Ishikawa (cell line): ENCODE results near the gene RBMS3.
A peak's percentile ranks its signal among the peaks of the same experiment; 100 is the strongest.

Source experiments
- CEBPB ChIP-seq: IDR thresholded peaks from 2 replicates; pipeline ENCODE4 v1.6.1; 2012
- CREB1 ChIP-seq: IDR thresholded peaks from 2 replicates; pipeline ENCODE4 v1.6.1; 2012; ENCODE audit warnings: low read depth
- EGR1 ChIP-seq: IDR thresholded peaks from 2 replicates; pipeline ENCODE4 v1.6.1; 2012
- EP300 ChIP-seq: IDR thresholded peaks from 2 replicates; pipeline ENCODE4 v1.6.1; 2012; ENCODE audit warnings: borderline replicate concordance
- FOXM1 ChIP-seq: IDR thresholded peaks from 2 replicates; pipeline ENCODE4 v1.6.1; 2012; ENCODE audit warnings: low read depth, borderline replicate concordance
- MAX ChIP-seq: IDR thresholded peaks from 2 replicates; pipeline ENCODE4 v1.6.1; 2012
- NFIC ChIP-seq: IDR thresholded peaks from 2 replicates; pipeline ENCODE4 v1.6.1; 2012
- RAD21 ChIP-seq: IDR thresholded peaks from 2 replicates; pipeline ENCODE4 v1.6.1; 2012; ENCODE audit warnings: low read depth
- REST ChIP-seq: IDR thresholded peaks from 2 replicates; pipeline ENCODE4 v1.6.1; 2012; ENCODE audit warnings: low read depth, mild to moderate bottlenecking
- TAF1 ChIP-seq: IDR thresholded peaks from 2 replicates; pipeline ENCODE4 v1.6.1; 2012; ENCODE audit warnings: low read depth, mild to moderate bottlenecking
- TCF12 ChIP-seq: IDR thresholded peaks from 2 replicates; pipeline ENCODE4 v1.6.1; 2012; ENCODE audit warnings: low read depth
- TEAD4 ChIP-seq: IDR thresholded peaks from 2 replicates; pipeline ENCODE4 v1.6.1; 2012
- USF1 ChIP-seq: IDR thresholded peaks from 2 replicates; pipeline ENCODE4 v1.6.1; 2012
- YY1 ChIP-seq: IDR thresholded peaks from 2 replicates; pipeline ENCODE4 v1.6.1; 2012; ENCODE audit warnings: low read depth
- ZBTB7A ChIP-seq: IDR thresholded peaks from 2 replicates; pipeline ENCODE4 v1.6.1; 2012; ENCODE audit warnings: low read depth

RBMS3 gene

GRCh38 chr3:29333576-29333975 lies 52.7 kb downstream of the RBMS3 start:
- no peak for TF ChIP-seq YY1
- no peak for TF ChIP-seq TEAD4
- no peak for TF ChIP-seq NFIC
- no peak for TF ChIP-seq EP300
- no peak for TF ChIP-seq MAX
- no peak for TF ChIP-seq ZBTB7A
- TF ChIP-seq TAF1, result no peak
- TF ChIP-seq CEBPB, result no peak
- TF ChIP-seq RAD21, result no peak
- no peak for TF ChIP-seq FOXM1
- no peak for TF ChIP-seq USF1
- TF ChIP-seq CREB1, result no peak
- no peak for TF ChIP-seq REST
- no peak for TF ChIP-seq TCF12
- no peak for TF ChIP-seq EGR1

GRCh38 chr3:29334706-29335105 lies 53.8 kb downstream of the RBMS3 start:
- TF ChIP-seq TCF12 (peak; percentile 73; the same call in 1 of the 2 replicates), TAF1 (no peak), NFIC (peak; percentile 83), YY1 (no peak), TEAD4 (no peak; the same call in none of the 2 replicates), EGR1 (no peak), CEBPB (no peak), CREB1 (peak; percentile 24; the same call in 1 of the 2 replicates), ZBTB7A (no peak), EP300 (peak; percentile 90), RAD21 (peak; percentile 24; the same call in 1 of the 2 replicates), FOXM1 (peak; percentile 91), MAX (no peak), USF1 (no peak), REST (no peak)

- TF ChIP-seq EP300 (peak; percentile 98), USF1 (no peak; the same call in 1 of the 2 replicates), NFIC (peak; percentile 97), MAX (peak; percentile 64), EGR1 (no peak), TEAD4 (peak; percentile 93), YY1 (no peak), RAD21 (0 out of 2 replicates have a peak, but pooled peaks have one; percentile 1), FOXM1 (peak; percentile 95), TCF12 (peak; percentile 95), REST (no peak), CREB1 (no peak), TAF1 (no peak), CEBPB (peak; percentile 43; the same call in 1 of the 2 replicates), ZBTB7A (no peak)
Observed at GRCh38 chr3:29335438-29335837, 54.6 kb downstream of the RBMS3 start.
